ENCODE data around the gene EYS. TPM values are rescaled to one million over a fixed set of nuclear protein-coding genes. Genes with fewer than 3 reads are reported as not detected.
"Not testable (repeated sequence)": the region's sequence is repeated elsewhere in the genome, so short reads cannot be mapped to it uniquely, and the experiment has no call there.

Gene EYS
- polyA plus RNA-seq, 2 of the 4 experiments (the other 2 are of a cell fraction), result 0.03 to 0.06 TPM

DNA sequence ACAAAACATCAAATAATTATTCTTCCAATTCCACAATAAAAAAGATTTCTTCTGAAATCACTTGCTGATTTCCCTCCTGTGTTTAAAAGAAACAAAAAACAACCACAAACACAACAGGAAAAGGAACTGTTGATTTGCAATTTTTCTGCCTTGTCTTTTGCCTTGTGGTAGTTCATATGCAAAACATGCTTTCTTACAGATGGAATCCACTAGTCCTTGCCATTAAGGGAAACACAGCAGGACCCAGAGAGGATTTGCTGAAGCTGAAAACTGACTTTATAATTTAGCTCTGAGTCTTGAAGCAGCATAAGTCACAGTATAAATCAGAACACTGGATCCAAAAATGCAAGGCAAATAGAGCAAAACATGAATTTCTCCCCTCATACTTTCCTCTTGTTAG is 1742.7 kb downstream of the EYS start:
- H3K9me3 ChIP-seq, result no peaks in the 10 kb centered on the region
- no peak for ATAC-seq
- no peak for FAIRE-seq
- TF ChIP-seq FOXS1 (CRISPR knock-in tag; IDR thresholded peaks at IDR 0.05), result no peak
- ChIA-PET CTCF (no interaction called here), POLR2A (no interaction called here)
- H3K4me1 ChIP-seq, result no peaks in the 10 kb centered on the region
- no peak overlapping the region for H3K27ac ChIP-seq
- no peak for DNase-seq (ENCODE audit: low read depth in 1 of 2, low spot score in 1 of 2)
- H3K4me3 ChIP-seq, result no peak overlapping the region
- H3K4me2 ChIP-seq, result no peak overlapping the region

DNA sequence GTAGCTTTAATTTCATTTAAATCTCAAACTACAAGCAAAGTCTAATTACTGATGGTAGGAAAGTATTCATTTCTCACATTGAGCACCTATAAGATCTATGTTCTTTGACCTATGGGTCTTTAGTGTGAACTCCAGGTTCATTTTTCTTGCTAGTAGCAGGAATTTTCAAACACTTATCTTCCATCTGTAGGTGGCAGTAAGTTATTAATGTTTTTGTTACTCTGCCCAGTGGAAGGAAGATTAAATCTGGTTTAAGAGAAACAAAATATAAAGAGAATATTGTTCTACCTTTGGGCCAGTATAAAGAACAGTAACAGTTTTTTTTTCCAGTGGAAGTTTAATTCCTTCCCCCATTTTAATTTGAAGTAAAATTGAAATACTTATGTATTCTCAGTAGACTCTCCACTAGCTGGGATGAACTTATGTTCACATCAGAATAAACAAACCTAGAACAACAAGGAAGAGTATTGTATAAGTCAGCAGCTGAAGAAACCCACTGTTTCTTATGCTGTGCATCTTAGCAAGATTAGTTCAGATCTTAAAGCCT is 1743.2 kb downstream of the EYS start:
- FAIRE-seq (no peak), ATAC-seq (no peak), DNase-seq (ENCODE audit: low read depth in 1 of 2, low spot score in 1 of 2) (no peak)
- ChIA-PET CTCF (no interaction called here), POLR2A (no interaction called here)
- no peak for TF ChIP-seq FOSB (CRISPR knock-in tag; IDR thresholded peaks at IDR 0.05)
- no peak for TF ChIP-seq FOSL2 (IDR thresholded peaks at IDR 0.05)
- TF ChIP-seq FOSL2 (CRISPR knock-in tag; IDR thresholded peaks at IDR 0.05), result no peak
- no peak for TF ChIP-seq EHMT2 (IDR thresholded peaks at IDR 0.05; ENCODE audit: low read depth)
- no peak for TF ChIP-seq MYC (IDR thresholded peaks at IDR 0.05; ENCODE audit: borderline replicate concordance, low read length)
- no peak for TF ChIP-seq CHD2 (IDR thresholded peaks at IDR 0.05; ENCODE audit: low read length, partially characterized antibody)
- TF ChIP-seq HOXB5 (CRISPR knock-in tag; IDR thresholded peaks at IDR 0.05), result no peak
- no peak for TF ChIP-seq HES2 (IDR thresholded peaks at IDR 0.05)
- TF ChIP-seq FOXS1 (CRISPR knock-in tag; IDR thresholded peaks at IDR 0.05), result no peak
- no peak for TF ChIP-seq ZC3H11A (IDR thresholded peaks at IDR 0.05)
- TF ChIP-seq ZNF302 (CRISPR knock-in tag; IDR thresholded peaks at IDR 0.05), result no peak
- no peak for TF ChIP-seq E2F6 (IDR thresholded peaks at IDR 0.05; ENCODE audit: borderline replicate concordance, low read depth)
- Histone ChIP-seq H3K4me2 (no peak overlapping the region), H3K9me3 (no peaks in the 10 kb centered on the region), H3K4me3 (no peak overlapping the region), H3K27ac (no peak overlapping the region), H3K4me1 (no peaks in the 10 kb centered on the region)

DNA sequence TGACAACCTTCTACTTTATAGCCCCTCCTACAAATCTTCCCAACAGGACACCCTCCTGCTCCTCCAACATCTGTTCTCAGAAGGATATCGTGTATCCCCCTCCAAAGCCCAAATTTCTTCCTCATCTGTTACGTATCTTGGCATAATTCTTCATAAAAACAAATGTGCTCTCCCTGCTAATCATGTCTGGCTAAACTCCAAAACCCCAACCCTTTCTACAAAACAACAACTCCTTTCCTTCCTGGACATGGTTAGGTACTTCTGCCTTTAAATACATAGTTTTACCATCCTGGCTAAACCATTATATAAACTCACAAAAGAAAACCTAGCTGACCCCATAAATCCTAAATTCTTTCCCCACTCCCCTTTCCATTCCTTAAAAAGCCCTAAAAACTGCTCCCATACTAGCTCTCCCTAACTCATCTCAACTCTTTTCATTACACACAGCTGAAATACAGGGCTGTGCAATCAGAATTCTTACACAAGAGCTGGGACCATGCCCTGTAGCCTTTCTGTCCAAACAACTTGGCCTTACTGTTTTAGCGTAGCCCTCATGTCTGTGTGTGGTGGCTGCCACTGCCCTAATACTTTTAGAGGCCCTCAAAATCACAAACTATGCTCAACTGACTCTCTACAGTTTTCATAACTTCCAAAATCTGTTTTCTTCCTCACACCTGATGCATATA is 1753.5 kb downstream of the EYS start:
- POLR2A ChIA-PET; DNase-seq (ENCODE audit: low read depth in 1 of 2, low spot score in 1 of 2); CTCF ChIA-PET: not testable (repeated sequence)

DNA sequence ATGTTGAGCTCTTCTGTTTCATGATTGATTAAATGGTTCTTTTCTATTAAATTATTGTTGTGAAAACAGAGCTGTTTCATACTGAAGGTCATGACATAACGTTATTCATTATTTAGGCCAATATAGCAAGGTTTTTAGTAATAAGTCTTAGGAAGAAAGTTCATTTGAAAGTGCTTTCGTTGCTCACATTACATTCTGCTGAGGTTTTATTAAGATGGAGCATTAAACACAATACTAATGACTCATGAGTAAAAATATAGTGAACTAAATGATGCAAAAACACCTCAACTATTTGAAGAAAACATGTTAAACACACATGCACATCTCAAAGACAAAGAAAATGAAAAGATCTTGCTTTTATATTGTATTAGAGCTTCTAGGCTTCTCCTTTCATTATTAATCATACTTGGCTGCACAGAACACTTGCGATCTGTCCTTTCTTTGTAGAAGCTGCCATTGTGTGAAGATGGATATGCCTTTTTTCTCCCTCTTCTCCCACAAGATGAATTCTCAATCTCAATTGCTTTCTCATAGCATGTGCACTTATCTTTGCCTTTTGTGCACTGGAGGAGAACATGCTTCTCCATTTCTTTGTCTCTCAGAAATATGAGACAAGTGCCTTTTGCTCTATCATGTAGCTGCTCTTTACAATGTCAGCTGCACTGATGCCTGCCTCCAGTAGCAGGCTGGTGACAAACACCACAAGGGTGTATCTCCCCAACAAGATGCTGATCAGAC is 1759.1 kb downstream of the EYS start:
- Histone ChIP-seq H3K4me3 (no peak overlapping the region), H3K27ac (no peak overlapping the region), H3K9me3 (no peaks in the 10 kb centered on the region), H3K4me2 (no peak overlapping the region), H3K4me1 (no peaks in the 10 kb centered on the region)
- ATAC-seq (no peak), FAIRE-seq (no peak), DNase-seq (ENCODE audit: low read depth in 1 of 2, low spot score in 1 of 2) (no peak)
- ChIA-PET CTCF (no interaction called here), POLR2A (no interaction called here)
- no peak for TF ChIP-seq TFCP2L1 (CRISPR knock-in tag; IDR thresholded peaks at IDR 0.05)
- TF ChIP-seq MYC (IDR thresholded peaks at IDR 0.05; ENCODE audit: borderline replicate concordance, low read length), result no peak
- TF ChIP-seq, protein P1, sequence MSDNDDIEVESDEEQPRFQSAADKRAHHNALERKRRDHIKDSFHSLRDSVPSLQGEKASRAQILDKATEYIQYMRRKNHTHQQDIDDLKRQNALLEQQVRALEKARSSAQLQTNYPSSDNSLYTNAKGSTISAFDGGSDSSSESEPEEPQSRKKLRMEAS (IDR thresholded peaks at IDR 0.05), result no peak
- TF ChIP-seq E2F6 (IDR thresholded peaks at IDR 0.05; ENCODE audit: borderline replicate concordance, low read depth), result no peak
- no peak for TF ChIP-seq KDM1A (IDR thresholded peaks at IDR 0.05; ENCODE audit: low read depth)
- TF ChIP-seq CBX2 (IDR thresholded peaks at IDR 0.05; ENCODE audit: borderline replicate concordance, low read depth), result no peak
- TF ChIP-seq NFE2L2 (conservative IDR thresholded peaks at IDR 0.05; ENCODE audit: low read length), result no peak
- TF ChIP-seq PHF8 (IDR thresholded peaks at IDR 0.05; ENCODE audit: borderline replicate concordance, low read depth), result no peak
- no peak for TF ChIP-seq HDAC2 (IDR thresholded peaks at IDR 0.05)
- TF ChIP-seq ZSCAN20 (CRISPR knock-in tag; IDR thresholded peaks at IDR 0.05), result no peak
- TF ChIP-seq BHLHE40 (IDR thresholded peaks at IDR 0.05; ENCODE audit: low read depth, low read length), result no peak
- TF ChIP-seq CBX8 (IDR thresholded peaks at IDR 0.05), result no peak
- no peak for TF ChIP-seq JUN (IDR thresholded peaks at IDR 0.05)
- no peak for TF ChIP-seq HOXB13 (CRISPR knock-in tag; IDR thresholded peaks at IDR 0.05; ENCODE audit: low read depth)
- TF ChIP-seq JUNB (IDR thresholded peaks at IDR 0.05), result no peak
- TF ChIP-seq ZNF302 (CRISPR knock-in tag; IDR thresholded peaks at IDR 0.05), result no peak
- no peak for TF ChIP-seq HEYL (CRISPR knock-in tag; IDR thresholded peaks at IDR 0.05)
- no peak for TF ChIP-seq CHD4 (IDR thresholded peaks at IDR 0.05; ENCODE audit: borderline replicate concordance)
- no peak for TF ChIP-seq ZFP36 (IDR thresholded peaks at IDR 0.05; ENCODE audit: borderline replicate concordance, partially characterized antibody)
- WGBS (ENCODE audit: missing lambda C conversion rate), result 26% methylated on average over 3 of the region's 3 CpGs

More for the DNA sequence above, 1753.5 kb downstream of the EYS start:
- not testable (repeated sequence) for H3K27ac ChIP-seq, H3K4me1 ChIP-seq, H3K9me3 ChIP-seq, FAIRE-seq, H3K4me2 ChIP-seq, H3K4me3 ChIP-seq, ATAC-seq
- 28% methylated on average over 3 of the region's 3 CpGs for WGBS (ENCODE audit: missing lambda C conversion rate)

All from A549 (cell line).